Measurements from ENCODE around the gene SH3BP5. TPM values are rescaled to one million over a fixed set of nuclear protein-coding genes. Genes with fewer than 3 reads are reported as not detected.

SH3BP5 gene
- total and polyA plus RNA-seq, 4 donors: 50.3 to 76.6 (median 67.3) TPM

DNA sequence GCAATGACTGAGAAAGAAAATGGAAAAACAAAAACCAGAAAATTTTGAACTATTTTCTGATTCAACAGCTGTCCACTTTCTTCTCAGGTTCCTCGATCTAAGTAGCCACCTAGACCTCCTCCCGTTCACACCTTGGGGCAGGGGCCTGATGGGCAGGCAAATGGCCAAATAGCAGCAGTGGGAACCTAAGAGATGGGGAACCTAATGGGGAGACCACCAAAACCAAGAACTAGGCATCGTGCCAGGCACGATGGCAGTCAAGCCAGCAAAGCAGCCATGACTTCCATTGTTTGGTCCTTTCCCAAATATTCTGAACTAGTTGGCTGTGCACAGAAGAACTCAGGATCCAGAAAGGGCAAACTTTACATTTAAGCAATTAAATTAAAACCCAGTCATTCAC, 69.3 kb downstream of the SH3BP5 start:
- H3K9me3 ChIP-seq (ENCODE audit: control insufficient read depth in 4 of 4, insufficient read depth in 3 of 4, low read length in 3 of 4): peaks cover 0 to 3% (median 0%) of the 10 kb centered on the region in 4 donors
- ATAC-seq (ENCODE audit: insufficient read depth, low FRiP score): no peak
- DNase-seq: no peak
- H3K4me1 ChIP-seq (ENCODE audit: control insufficient read depth in 5 of 5, insufficient read depth in 5 of 5, low read length in 5 of 5): peaks cover 0 to 12% (median 0%) of the 10 kb centered on the region in 5 donors
- H3K27ac ChIP-seq (ENCODE audit: low read depth in 1 of 2, low read length in 1 of 2): no peak overlapping the region
- no peak overlapping the region for H3K4me3 ChIP-seq
- TF ChIP-seq, protein P1, sequence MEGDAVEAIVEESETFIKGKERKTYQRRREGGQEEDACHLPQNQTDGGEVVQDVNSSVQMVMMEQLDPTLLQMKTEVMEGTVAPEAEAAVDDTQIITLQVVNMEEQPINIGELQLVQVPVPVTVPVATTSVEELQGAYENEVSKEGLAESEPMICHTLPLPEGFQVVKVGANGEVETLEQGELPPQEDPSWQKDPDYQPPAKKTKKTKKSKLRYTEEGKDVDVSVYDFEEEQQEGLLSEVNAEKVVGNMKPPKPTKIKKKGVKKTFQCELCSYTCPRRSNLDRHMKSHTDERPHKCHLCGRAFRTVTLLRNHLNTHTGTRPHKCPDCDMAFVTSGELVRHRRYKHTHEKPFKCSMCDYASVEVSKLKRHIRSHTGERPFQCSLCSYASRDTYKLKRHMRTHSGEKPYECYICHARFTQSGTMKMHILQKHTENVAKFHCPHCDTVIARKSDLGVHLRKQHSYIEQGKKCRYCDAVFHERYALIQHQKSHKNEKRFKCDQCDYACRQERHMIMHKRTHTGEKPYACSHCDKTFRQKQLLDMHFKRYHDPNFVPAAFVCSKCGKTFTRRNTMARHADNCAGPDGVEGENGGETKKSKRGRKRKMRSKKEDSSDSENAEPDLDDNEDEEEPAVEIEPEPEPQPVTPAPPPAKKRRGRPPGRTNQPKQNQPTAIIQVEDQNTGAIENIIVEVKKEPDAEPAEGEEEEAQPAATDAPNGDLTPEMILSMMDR (IDR thresholded peaks at IDR 0.05; ENCODE audit: control extremely low read depth, extremely low read depth): no peak
- no peaks in the 10 kb centered on the region for H3K27me3 ChIP-seq (ENCODE audit: control insufficient read depth in 3 of 3, insufficient read depth in 3 of 3, low read length in 2 of 3)
- WGBS, 2 donors: 82 to 88% methylated on average over 4 of the region's 4 CpGs
- H3K9ac ChIP-seq (ENCODE audit: insufficient read depth in 1 of 2, low read length in 2 of 2): no peak overlapping the region
- peaks cover 0 to 36% (median 2%) of the 10 kb centered on the region in 4 donors for H3K36me3 ChIP-seq (ENCODE audit: control insufficient read depth in 4 of 4, insufficient read depth in 4 of 4, low read length in 4 of 4)

GRCh38 chr3:15262021-15262420, 70.4 kb downstream of the SH3BP5 start:
- TF ChIP-seq, protein P1 (IDR thresholded peaks at IDR 0.05; ENCODE audit: control extremely low read depth, extremely low read depth): no peak
- WGBS, 2 donors: 94 to 98% methylated on average over 9 of the region's 9 CpGs
- no peaks in the 10 kb centered on the region for H3K27me3 ChIP-seq (ENCODE audit: control insufficient read depth in 3 of 3, insufficient read depth in 3 of 3, low read length in 2 of 3)
- DNase-seq: no peak
- no peak overlapping the region for H3K9ac ChIP-seq (ENCODE audit: insufficient read depth in 1 of 2, low read length in 2 of 2)
- H3K27ac ChIP-seq (ENCODE audit: low read depth in 1 of 2, low read length in 1 of 2): no peak overlapping the region
- H3K4me1 ChIP-seq (ENCODE audit: control insufficient read depth in 5 of 5, insufficient read depth in 5 of 5, low read length in 5 of 5): peaks cover 0 to 11% (median 0%) of the 10 kb centered on the region in 5 donors
- H3K4me3 ChIP-seq: no peak overlapping the region
- ATAC-seq (ENCODE audit: insufficient read depth, low FRiP score): no peak
- H3K9me3 ChIP-seq (ENCODE audit: control insufficient read depth in 4 of 4, insufficient read depth in 3 of 4, low read length in 3 of 4): peaks cover 0 to 3% (median 0%) of the 10 kb centered on the region in 4 donors
- H3K36me3 ChIP-seq (ENCODE audit: control insufficient read depth in 4 of 4, insufficient read depth in 4 of 4, low read length in 4 of 4): peaks cover 0 to 38% (median 2%) of the 10 kb centered on the region in 4 donors

- ATAC-seq (ENCODE audit: insufficient read depth, low FRiP score) (no peak), DNase-seq (no peak)
- TF ChIP-seq, protein P1 (IDR thresholded peaks at IDR 0.05; ENCODE audit: control extremely low read depth, extremely low read depth): no peak
- Histone ChIP-seq H3K9me3 (ENCODE audit: control insufficient read depth in 4 of 4, insufficient read depth in 3 of 4, low read length in 3 of 4) (peaks cover 0 to 3% (median 0%) of the 10 kb centered on the region in 4 donors), H3K27me3 (ENCODE audit: control insufficient read depth in 3 of 3, insufficient read depth in 3 of 3, low read length in 2 of 3) (no peaks in the 10 kb centered on the region), H3K36me3 (ENCODE audit: control insufficient read depth in 4 of 4, insufficient read depth in 4 of 4, low read length in 4 of 4) (peaks cover 0 to 41% (median 3%) of the 10 kb centered on the region in 4 donors), H3K9ac (ENCODE audit: insufficient read depth in 1 of 2, low read length in 2 of 2) (no peak overlapping the region), H3K27ac (ENCODE audit: low read depth in 1 of 2, low read length in 1 of 2) (no peak overlapping the region), H3K4me3 (no peak overlapping the region), H3K4me1 (ENCODE audit: control insufficient read depth in 5 of 5, insufficient read depth in 5 of 5, low read length in 5 of 5) (peaks cover 0 to 9% (median 0%) of the 10 kb centered on the region in 5 donors)
Measured at GRCh38 chr3:15261274-15261673, 71.1 kb downstream of the SH3BP5 start.

DNA sequence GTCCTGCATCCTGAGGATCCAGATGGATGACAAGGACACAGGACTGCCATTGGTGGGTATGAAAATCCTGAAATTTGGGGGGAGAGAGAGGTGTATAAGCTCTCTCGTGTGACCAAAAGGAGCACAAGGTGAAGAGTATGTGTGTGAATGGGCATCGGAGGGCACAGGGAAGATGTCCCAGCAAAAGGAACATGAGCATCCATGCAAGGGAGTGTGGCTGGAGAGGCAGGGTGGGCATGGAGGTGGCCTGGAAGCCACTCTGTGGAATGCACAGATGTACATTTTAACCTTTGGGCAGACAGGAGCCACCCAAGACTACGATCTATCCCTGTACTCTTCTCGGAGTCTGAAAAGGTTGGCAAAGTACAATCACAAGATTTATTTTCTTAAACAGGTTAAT, 71.9 kb downstream of the SH3BP5 start:
- TF ChIP-seq, protein P1 (IDR thresholded peaks at IDR 0.05; ENCODE audit: control extremely low read depth, extremely low read depth): no peak
- ATAC-seq (ENCODE audit: insufficient read depth, low FRiP score) (no peak), DNase-seq (no peak)
- H3K4me3 ChIP-seq: no peak overlapping the region
- WGBS, 2 donors: 96 to 98% methylated on average over 4 of the region's 4 CpGs
- no peaks in the 10 kb centered on the region for H3K27me3 ChIP-seq (ENCODE audit: control insufficient read depth in 3 of 3, insufficient read depth in 3 of 3, low read length in 2 of 3)
- H3K4me1 ChIP-seq (ENCODE audit: control insufficient read depth in 5 of 5, insufficient read depth in 5 of 5, low read length in 5 of 5): peaks cover 0 to 6% (median 0%) of the 10 kb centered on the region in 5 donors
- H3K27ac ChIP-seq (ENCODE audit: low read depth in 1 of 2, low read length in 1 of 2): no peak overlapping the region
- peaks cover 0 to 42% (median 7%) of the 10 kb centered on the region in 4 donors for H3K36me3 ChIP-seq (ENCODE audit: control insufficient read depth in 4 of 4, insufficient read depth in 4 of 4, low read length in 4 of 4)
- H3K9ac ChIP-seq (ENCODE audit: insufficient read depth in 1 of 2, low read length in 2 of 2): no peak overlapping the region
- H3K9me3 ChIP-seq (ENCODE audit: control insufficient read depth in 4 of 4, insufficient read depth in 3 of 4, low read length in 3 of 4): peaks cover 0 to 3% (median 0%) of the 10 kb centered on the region in 4 donors
